Lung (tissue), 12 donors: ENCODE data around the gene CBLB. TPM values are rescaled to one million over a fixed set of nuclear protein-coding genes. Genes with fewer than 3 reads are reported as not detected.
"Not testable (repeated sequence)": the region's sequence is repeated elsewhere in the genome, so short reads cannot be mapped to it uniquely, and the experiment has no call there.

ENCODE experiments used
- ATAC-seq: fragments of 200-7000 bp; cut with Tn5 transposase; one replicate; pipeline ENCODE4 v1.9.1; 2020; ENCODE audit warnings: moderate number of reproducible peaks; ENCODE audit not compliant: insufficient read depth, low FRiP score
- DNase-seq, 3 donors: peaks; one replicate each; pipeline ENCODE4 v3.0.0-alpha.2; 2013 to 2017
- H3K27ac ChIP-seq, 2 donors: one replicate each; pipeline ENCODE4 v1.5.1; 2013; ENCODE audit warnings: mild to moderate bottlenecking in 2 of 2, moderate library complexity in 2 of 2, control low read depth in 1 of 2, inconsistent platforms in 1 of 2, low read depth in 1 of 2, low read length in 1 of 2
- H3K27me3 ChIP-seq, 3 donors: one replicate each; pipeline ENCODE4 v1.5.1; 2013; ENCODE audit warnings: low read length in 2 of 3; ENCODE audit not compliant: control insufficient read depth in 3 of 3, insufficient read depth in 3 of 3
- H3K36me3 ChIP-seq, 4 donors: one replicate each; pipeline ENCODE4 v1.5.1; 2013; ENCODE audit warnings: low read length in 4 of 4, mild to moderate bottlenecking in 1 of 4, moderate library complexity in 1 of 4; ENCODE audit not compliant: control insufficient read depth in 4 of 4, insufficient read depth in 4 of 4
- H3K4me1 ChIP-seq, 5 donors: one replicate each; pipeline ENCODE4 v1.5.1; 2013; ENCODE audit warnings: low read length in 5 of 5, mild to moderate bottlenecking in 2 of 5, moderate library complexity in 1 of 5; ENCODE audit not compliant: control insufficient read depth in 5 of 5, insufficient read depth in 5 of 5
- H3K4me3 ChIP-seq: one replicate; pipeline ENCODE4 v1.5.1; 2013; ENCODE audit warnings: mild to moderate bottlenecking, control low read depth, moderate library complexity
- H3K9ac ChIP-seq, 2 donors: one replicate each; pipeline ENCODE4 v1.5.1; 2013; ENCODE audit warnings: low read length in 2 of 2, control low read depth in 1 of 2; ENCODE audit not compliant: insufficient read depth in 1 of 2
- H3K9me3 ChIP-seq, 4 donors: one replicate each; pipeline ENCODE4 v1.5.1; 2013; ENCODE audit warnings: low read length in 3 of 4, mild to moderate bottlenecking in 1 of 4, moderate library complexity in 1 of 4; ENCODE audit not compliant: control insufficient read depth in 4 of 4, insufficient read depth in 3 of 4
- WGBS, 2 donors: extraction: QIAGEN DNeasy Blood & Tissue Kit; methylation state at CpG; one replicate each; pipeline ENCODE4 v1.1.7; 2013; 5-methylcytosine and 5-hydroxymethylcytosine counted together
- polyA plus RNA-seq, 2 donors: library from polyadenylated mRNA; stranded (reverse); fragments of 200-250 nt; gene quantifications; one replicate each; pipeline ENCODE4 v1.2.1, GENCODE V29; 2013
- total RNA-seq, 2 donors: library from RNA; depleted of rRNA in 1 of 2; stranded (reverse); fragments of >200 nt in 1 of 2; gene quantifications; one replicate each; pipeline ENCODE4 v1.2.1, GENCODE V29; 2014 to 2021
- TF ChIP-seq, protein P1 (sequence below): IDR thresholded peaks from 2 replicates; pipeline ENCODE4 v1.5.1; 2012; ENCODE audit warnings: mild to moderate bottlenecking; ENCODE audit errors: control extremely low read depth, extremely low read depth
- donor health status: control.
- donor health status: control.
- donor health status: Bipolar disorder and iron deficiency.
- donor health status: healthy.
- donor health status: DM: yes; HTN: yes; CAD: no.

Gene CBLB
- total and polyA plus RNA-seq, 4 donors: 7.2 to 124 (median 24.6) TPM

DNA sequence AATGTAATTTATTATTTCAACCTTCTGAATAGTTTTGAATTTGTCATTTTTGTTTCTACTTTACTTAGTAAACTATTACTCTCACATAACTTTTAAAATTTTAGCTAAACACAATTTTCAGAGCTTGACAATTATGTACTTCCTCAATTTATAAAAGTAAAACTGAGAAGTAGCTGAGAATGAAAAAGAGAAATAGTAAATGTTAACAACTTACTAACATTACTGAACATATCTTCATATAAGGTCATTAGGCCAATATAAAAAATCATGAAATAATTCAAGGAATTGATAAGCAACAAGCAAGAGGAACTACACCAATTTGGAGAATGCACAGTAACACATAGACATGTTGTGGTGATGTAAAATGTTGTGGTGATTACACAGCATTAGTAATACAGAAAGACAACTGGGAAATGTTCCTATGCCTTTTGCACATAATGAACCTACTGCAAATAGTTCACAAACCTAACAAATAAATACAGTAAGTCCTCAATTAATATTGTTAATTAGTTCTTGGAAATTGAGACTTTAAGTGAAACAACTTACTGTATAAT is 137.9 kb downstream of the CBLB start:
- Histone ChIP-seq H3K27me3 (no peaks in the 10 kb centered on the region), H3K27ac (no peak overlapping the region), H3K4me1 (peaks cover 0 to 24% (median 0%) of the 10 kb centered on the region in 5 donors), H3K9ac (no peak overlapping the region), H3K36me3 (peaks cover 3 to 14% (median 5%) of the 10 kb centered on the region in 4 donors), H3K9me3 (no peaks in the 10 kb centered on the region), H3K4me3 (no peak overlapping the region)
- TF ChIP-seq, protein P1, sequence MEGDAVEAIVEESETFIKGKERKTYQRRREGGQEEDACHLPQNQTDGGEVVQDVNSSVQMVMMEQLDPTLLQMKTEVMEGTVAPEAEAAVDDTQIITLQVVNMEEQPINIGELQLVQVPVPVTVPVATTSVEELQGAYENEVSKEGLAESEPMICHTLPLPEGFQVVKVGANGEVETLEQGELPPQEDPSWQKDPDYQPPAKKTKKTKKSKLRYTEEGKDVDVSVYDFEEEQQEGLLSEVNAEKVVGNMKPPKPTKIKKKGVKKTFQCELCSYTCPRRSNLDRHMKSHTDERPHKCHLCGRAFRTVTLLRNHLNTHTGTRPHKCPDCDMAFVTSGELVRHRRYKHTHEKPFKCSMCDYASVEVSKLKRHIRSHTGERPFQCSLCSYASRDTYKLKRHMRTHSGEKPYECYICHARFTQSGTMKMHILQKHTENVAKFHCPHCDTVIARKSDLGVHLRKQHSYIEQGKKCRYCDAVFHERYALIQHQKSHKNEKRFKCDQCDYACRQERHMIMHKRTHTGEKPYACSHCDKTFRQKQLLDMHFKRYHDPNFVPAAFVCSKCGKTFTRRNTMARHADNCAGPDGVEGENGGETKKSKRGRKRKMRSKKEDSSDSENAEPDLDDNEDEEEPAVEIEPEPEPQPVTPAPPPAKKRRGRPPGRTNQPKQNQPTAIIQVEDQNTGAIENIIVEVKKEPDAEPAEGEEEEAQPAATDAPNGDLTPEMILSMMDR: no peak
- no peak for DNase-seq
- ATAC-seq: no peak

DNA sequence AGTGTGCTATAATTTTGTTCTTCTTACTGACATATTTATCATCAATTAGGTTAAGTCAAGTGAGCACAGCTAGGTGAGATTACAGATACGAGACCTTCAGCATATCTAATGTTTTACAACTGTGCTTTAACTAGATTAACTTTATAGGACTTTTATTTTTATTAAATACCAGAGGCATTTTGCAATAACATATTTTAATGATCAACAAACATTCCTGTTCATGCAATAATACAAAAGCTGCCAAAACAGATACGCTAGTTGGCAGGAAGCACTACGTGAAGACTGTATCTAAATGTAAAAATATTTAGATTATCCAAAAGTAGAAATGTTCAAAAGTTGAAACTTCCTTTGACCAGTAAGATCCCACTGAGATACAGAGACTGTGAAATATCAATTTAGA is 139.1 kb downstream of the CBLB start:
- peaks cover 0 to 24% (median 0%) of the 10 kb centered on the region in 5 donors for H3K4me1 ChIP-seq
- no peak overlapping the region for H3K4me3 ChIP-seq
- 70 to 79% methylated on average over 3 of the region's 3 CpGs for WGBS, 2 donors
- TF ChIP-seq, protein P1: no peak
- H3K9ac ChIP-seq: peak overlapping the region in 1 of 2 donors; percentile 42
- H3K9me3 ChIP-seq: no peaks in the 10 kb centered on the region
- H3K36me3 ChIP-seq: peaks cover 3 to 14% (median 5%) of the 10 kb centered on the region in 4 donors
- no peak overlapping the region for H3K27ac ChIP-seq
- no peak for ATAC-seq
- DNase-seq: peak in 2 of 3 donors; percentile 78 to 83
- H3K27me3 ChIP-seq: no peaks in the 10 kb centered on the region

DNA sequence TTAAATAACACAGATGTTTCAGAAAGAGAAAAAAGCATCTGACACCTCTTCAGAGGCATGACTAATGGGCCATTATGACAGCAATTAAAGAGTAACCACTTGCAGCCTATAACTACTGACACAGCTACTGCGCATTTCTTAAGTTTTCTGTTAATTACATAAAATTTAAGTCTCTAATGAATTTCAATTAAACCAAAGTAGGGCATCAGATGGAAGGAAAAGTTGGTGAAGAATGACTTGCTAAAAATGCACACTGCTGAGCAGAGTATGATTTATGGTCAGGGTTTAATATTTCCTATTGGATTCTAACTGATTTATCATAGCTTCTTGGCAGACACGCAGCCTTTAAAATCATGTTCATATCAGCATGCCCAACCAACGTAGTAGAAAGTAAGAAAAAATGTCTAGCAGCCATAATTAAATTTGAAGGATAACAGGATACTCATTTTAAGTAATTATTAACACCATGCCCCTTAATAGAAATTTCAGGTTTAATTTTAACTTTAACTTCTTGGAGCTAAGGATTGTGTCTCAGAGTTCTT is 140.0 kb downstream of the CBLB start:
- ATAC-seq: no peak
- peaks cover 0 to 24% (median 0%) of the 10 kb centered on the region in 5 donors for H3K4me1 ChIP-seq
- H3K4me3 ChIP-seq: no peak overlapping the region
- H3K9me3 ChIP-seq: no peaks in the 10 kb centered on the region
- no peaks in the 10 kb centered on the region for H3K27me3 ChIP-seq
- WGBS, 2 donors: 66 to 83% methylated on average over 3 of the region's 3 CpGs
- peak in 1 of 3 donors; percentile 17 for DNase-seq
- no peak overlapping the region for H3K9ac ChIP-seq
- H3K36me3 ChIP-seq: peaks cover 2 to 16% (median 4%) of the 10 kb centered on the region in 4 donors
- H3K27ac ChIP-seq: no peak overlapping the region
- TF ChIP-seq, protein P1: no peak

DNA sequence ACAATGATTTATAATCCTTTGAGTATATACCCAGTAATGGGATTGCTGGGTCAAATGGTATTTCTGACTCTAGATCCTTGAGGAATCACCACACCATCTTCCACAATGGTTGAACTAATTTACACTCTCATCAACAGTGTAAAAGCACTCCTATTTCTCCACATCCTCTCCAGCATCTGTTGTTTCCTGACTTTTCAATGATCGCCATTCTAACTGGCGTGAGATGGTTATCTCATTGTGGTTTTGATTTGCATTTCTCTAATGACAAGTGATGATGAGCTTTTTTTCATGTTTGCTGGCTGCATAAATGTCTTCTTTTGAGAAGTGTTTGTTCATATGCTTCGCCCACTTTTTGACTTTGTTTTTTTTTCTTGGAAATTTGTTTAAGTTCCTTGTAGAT is 141.8 kb downstream of the CBLB start:
- not testable (repeated sequence) for ATAC-seq, H3K9me3 ChIP-seq, H3K9ac ChIP-seq, H3K27me3 ChIP-seq, H3K4me3 ChIP-seq, H3K27ac ChIP-seq, DNase-seq
- H3K36me3 ChIP-seq: peaks cover 0 to 13% (median 3%) of the 10 kb centered on the region in 4 donors
- WGBS, 2 donors: 95 to 99% methylated on average over 3 of the region's 3 CpGs
- peaks cover 0 to 24% (median 0%) of the 10 kb centered on the region in 5 donors for H3K4me1 ChIP-seq
